ENCODE data around the gene IGSF6.

The IGSF6 gene

GRCh38 chr16:21598701-21599121 lies 53.7 kb downstream of the IGSF6 start:
- DNase-seq = no peak

GRCh38 chr16:21598206-21598605 lies 54.2 kb downstream of the IGSF6 start:
- no peak for DNase-seq

- DNase-seq = no peak
These were observed 54.8 kb downstream of the IGSF6 start for GRCh38 chr16:21597561-21598030.

GRCh38 chr16:21593530-21594289 lies 58.7 kb downstream of the IGSF6 start:
- no peak for DNase-seq

GRCh38 chr16:21592191-21592590 lies 60.2 kb downstream of the IGSF6 start:
- no peak for DNase-seq

- DNase-seq = no peak
These were observed 61.6 kb downstream of the IGSF6 start for GRCh38 chr16:21590796-21591195.

GRCh38 chr16:21590287-21590686 lies 62.1 kb downstream of the IGSF6 start:
- DNase-seq = no peak

GRCh38 chr16:21589551-21589950 lies 62.9 kb downstream of the IGSF6 start:
- no peak for DNase-seq

Measured in NCI-H1092 (cell line).